Raji (cell line): ENCODE results near the gene VWF.

Experiments
- POLR2A ChIP-seq: IDR thresholded peaks from 2 replicates; pipeline ENCODE4 v1.6.1; 2011; ENCODE audit warnings: low read depth, low read length, control low read depth; ENCODE audit not compliant: insufficient read depth

Gene VWF

GRCh38 chr12:6038160-6038559 is 86.3 kb downstream of the VWF start:
- no peak for TF ChIP-seq POLR2A

GRCh38 chr12:6037459-6037858 is 87.0 kb downstream of the VWF start:
- TF ChIP-seq POLR2A: no peak

- no peak for TF ChIP-seq POLR2A
Measured at GRCh38 chr12:6036509-6036908, 88.0 kb downstream of the VWF start.

GRCh38 chr12:6034596-6034995 is 89.9 kb downstream of the VWF start:
- no peak for TF ChIP-seq POLR2A

GRCh38 chr12:6033546-6033945 is 90.9 kb downstream of the VWF start:
- no peak for TF ChIP-seq POLR2A

- TF ChIP-seq POLR2A: no peak
Measured at GRCh38 chr12:6032726-6033125, 91.7 kb downstream of the VWF start.

- TF ChIP-seq POLR2A: no peak
Measured at GRCh38 chr12:6031001-6031400, 93.5 kb downstream of the VWF start.

- no peak for TF ChIP-seq POLR2A
Measured at GRCh38 chr12:6030081-6030480, 94.4 kb downstream of the VWF start.

- no peak for TF ChIP-seq POLR2A
Measured at GRCh38 chr12:6029401-6029800, 95.1 kb downstream of the VWF start.

- TF ChIP-seq POLR2A: no peak
Measured at GRCh38 chr12:6026998-6027397, 97.5 kb downstream of the VWF start.

GRCh38 chr12:6020930-6021329 is 103.5 kb downstream of the VWF start:
- no peak for TF ChIP-seq POLR2A

GRCh38 chr12:6018265-6018664 is 106.2 kb downstream of the VWF start:
- TF ChIP-seq POLR2A: no peak

- no peak for TF ChIP-seq POLR2A
Measured at GRCh38 chr12:6016756-6017155, 107.7 kb downstream of the VWF start.

GRCh38 chr12:5997260-5997659 is 127.2 kb downstream of the VWF start:
- no peak for TF ChIP-seq POLR2A

- TF ChIP-seq POLR2A: no peak
Measured at GRCh38 chr12:5996459-5996858, 128.0 kb downstream of the VWF start.

- no peak for TF ChIP-seq POLR2A
Measured at GRCh38 chr12:5989621-5990020, 134.8 kb downstream of the VWF start.

- TF ChIP-seq POLR2A: no peak
Measured at GRCh38 chr12:5988659-5989116, 135.8 kb downstream of the VWF start.

GRCh38 chr12:5988088-5988487 is 136.4 kb downstream of the VWF start:
- no peak for TF ChIP-seq POLR2A

GRCh38 chr12:5987573-5987972 is 136.9 kb downstream of the VWF start:
- no peak for TF ChIP-seq POLR2A

GRCh38 chr12:5985471-5985870 is 139.0 kb downstream of the VWF start:
- TF ChIP-seq POLR2A: no peak
